Limb (tissue), 2 donors: ENCODE results near the gene E2F8.

Experiments
- DNase-seq, 2 donors: peaks; one replicate each; pipeline ENCODE4 v3.0.0-alpha.2; 2016; ENCODE audit errors: extremely low spot score in 2 of 2

E2F8 gene

DNA sequence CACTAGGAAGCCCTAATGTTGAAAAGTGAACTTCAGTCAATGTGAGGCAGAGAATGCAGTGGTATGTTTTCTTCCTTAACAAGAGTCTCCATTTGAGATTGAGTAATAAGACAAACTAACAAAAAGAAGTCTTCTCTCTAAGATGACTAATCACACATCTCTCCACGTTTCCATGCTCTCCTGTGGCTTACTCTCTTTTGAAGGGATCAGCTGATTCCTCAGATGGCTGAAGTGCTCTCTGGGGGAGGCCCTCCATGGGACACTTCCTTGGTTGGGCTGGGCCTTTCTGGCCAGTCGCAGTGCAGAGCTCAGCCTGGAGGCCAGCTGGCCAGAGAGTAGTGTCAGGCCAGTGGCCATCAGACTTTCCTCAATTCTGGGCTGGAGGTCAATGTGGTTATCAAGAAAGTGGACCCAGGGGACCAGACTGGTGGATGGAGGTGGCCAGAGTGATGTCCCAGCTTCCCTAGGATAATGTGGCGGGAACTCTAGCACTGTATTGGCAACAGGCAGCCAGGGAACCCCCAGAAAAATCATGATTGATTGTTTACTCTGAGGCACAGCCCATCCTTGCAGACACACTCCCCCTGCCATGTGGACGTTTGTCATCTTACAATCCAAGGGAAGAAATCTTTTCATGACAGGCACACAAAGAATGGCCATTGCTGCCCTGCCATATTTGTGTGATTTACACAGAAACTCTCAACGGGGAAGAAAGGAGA is 53.5 kb downstream of the E2F8 start:
- DNase-seq = no peak

DNA sequence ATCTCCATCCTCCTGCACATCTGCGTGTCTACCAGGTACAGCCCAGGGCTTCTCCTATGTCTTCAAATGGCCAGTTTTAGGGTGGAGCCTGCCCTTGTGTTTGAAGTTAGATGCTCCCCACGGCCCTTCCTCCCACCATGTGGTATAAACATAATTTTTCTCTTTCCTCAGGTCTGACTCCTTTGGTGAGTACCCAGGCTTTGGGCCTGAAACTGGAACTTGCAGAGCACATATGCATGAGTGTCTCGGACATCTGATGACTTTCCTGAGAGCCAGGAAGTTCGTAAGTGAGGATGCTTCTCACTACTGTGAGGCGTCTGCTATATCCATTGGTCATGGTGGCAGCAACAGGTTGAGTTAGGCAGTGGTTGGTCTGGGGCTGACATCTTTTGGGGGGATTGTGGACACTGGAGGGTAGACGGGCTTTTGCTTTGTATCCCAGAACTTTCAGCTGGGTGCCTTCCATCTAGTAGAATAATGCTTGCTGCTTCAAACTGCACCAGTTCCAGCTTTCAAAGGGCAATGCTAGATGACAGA is 55.2 kb downstream of the E2F8 start:
- DNase-seq = no peak

DNA sequence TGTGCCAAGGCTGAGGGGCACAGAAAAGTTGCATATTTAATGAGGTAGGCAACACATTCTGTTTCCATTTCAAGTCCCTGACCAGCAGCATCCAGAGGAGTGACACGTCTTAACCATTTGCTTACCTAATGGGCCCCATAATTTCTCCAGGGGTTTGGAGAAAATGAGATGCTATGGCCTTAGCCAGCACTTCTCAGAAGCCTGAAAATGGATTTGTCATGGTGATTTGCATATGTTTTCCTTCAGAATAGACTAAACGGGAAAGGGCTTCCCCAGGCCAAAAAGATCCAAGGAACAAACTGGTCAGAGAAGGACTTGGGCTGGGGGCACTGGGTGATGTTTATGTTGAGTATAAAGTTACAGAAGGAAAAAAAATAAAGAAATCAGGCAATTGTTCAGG is 55.7 kb downstream of the E2F8 start:
- no peak for DNase-seq

DNA sequence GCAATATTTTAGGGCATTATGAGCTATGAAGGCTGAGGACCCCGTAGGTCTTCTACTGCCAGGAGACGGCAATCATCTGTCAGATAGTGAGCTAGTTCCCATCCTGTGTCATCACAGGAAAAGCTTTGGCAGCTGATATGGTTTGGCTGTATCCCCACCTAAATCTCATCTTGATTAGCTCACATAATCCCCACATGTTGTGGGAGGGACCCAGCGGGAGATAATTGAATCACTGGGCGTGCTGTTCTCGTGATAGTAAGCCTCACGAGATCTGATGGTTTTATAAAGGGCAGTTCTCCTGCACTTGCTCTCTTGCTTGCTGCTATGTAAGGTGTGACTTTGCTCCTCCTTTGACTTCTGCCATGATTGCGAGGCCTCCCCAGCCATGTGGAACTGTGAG is 57.1 kb downstream of the E2F8 start:
- no peak for DNase-seq

DNA sequence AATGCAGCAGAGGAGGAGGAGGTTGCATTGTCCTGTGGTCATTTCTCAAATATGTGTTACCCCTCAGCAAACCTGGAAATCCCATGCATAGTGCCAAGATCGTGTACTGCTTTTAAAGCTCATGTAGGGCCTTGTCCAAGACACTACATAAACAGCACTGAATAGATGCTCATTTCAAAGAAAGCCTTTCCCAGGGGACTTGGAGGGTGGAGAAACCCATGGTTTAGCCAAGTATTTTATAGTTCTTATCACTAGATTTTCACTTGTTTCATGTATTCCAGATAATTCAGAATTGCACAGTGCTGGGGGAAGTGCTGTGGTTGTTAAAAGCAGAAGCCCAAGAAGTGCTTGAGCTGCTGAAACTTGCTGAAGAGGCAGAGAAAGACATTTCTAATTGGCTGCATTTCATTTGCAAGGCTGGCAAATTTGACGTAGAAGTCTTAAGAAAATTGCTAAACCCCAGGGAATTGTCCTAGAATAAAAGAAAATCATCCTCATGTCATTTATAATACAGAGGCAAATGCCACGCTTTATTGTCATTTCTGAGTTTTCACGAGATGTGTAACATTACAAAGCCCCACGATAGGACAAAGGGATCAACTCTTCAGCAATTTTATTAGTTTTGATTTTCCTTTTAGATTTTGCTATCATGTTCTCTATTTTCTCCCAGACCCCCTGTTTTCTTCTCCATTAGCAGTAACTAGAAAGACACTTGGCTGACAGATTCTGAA is 59.0 kb downstream of the E2F8 start:
- DNase-seq = no peak

DNA sequence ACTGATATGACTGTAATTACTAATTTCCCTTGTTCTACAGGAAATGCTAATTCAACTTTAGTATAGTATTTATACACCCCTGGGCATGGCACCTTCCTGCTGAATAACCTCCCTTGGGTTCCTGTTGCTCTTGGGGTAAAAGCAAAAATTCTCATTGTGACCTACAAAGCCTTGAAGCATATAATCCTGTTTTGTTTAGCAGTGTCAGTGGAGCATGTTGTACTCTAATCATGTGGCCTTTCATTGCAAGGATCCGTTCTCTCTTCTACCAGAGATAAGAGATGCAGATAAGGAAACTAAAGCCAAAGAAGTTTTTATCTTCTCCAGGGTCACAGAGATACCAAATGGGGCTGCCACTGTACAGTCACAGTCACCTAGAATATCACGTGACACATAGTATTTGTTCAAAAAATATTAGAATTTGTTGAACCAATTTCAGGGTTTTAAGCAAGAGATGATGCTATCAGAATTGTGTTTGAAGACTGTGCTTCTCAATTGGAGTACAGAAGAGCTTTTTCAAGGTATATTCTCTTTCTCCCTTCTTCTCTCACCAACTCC is 64.0 kb downstream of the E2F8 start:
- no peak for DNase-seq
